GM18526 (cell line): ENCODE measurements around the gene CRIP3.

ENCODE experiments used
- POLR2A ChIP-seq: IDR thresholded peaks from 3 replicates; pipeline ENCODE4 v1.6.1; 2011; ENCODE audit not compliant: insufficient read length; ENCODE audit errors: extremely low read depth

Gene CRIP3

GRCh38 chr6:43271944-43272343 lies 36.7 kb downstream of the CRIP3 start:
- no peak for TF ChIP-seq POLR2A

GRCh38 chr6:43271103-43271815 lies 37.4 kb downstream of the CRIP3 start:
- no peak for TF ChIP-seq POLR2A

GRCh38 chr6:43269273-43270007 lies 39.2 kb downstream of the CRIP3 start:
- TF ChIP-seq POLR2A, result no peak

GRCh38 chr6:43268782-43269272 lies 39.8 kb downstream of the CRIP3 start:
- no peak for TF ChIP-seq POLR2A

GRCh38 chr6:43268355-43268700 lies 40.3 kb downstream of the CRIP3 start:
- no peak for TF ChIP-seq POLR2A

- TF ChIP-seq POLR2A, result no peak
Observed at GRCh38 chr6:43267619-43268354, 40.8 kb downstream of the CRIP3 start.

GRCh38 chr6:43265564-43265963 lies 43.1 kb downstream of the CRIP3 start:
- TF ChIP-seq POLR2A, result no peak

GRCh38 chr6:43264599-43265145 lies 44.0 kb downstream of the CRIP3 start:
- no peak for TF ChIP-seq POLR2A

GRCh38 chr6:43263314-43264178 lies 45.1 kb downstream of the CRIP3 start:
- TF ChIP-seq POLR2A, result no peak

GRCh38 chr6:43262780-43263313 lies 45.8 kb downstream of the CRIP3 start:
- no peak for TF ChIP-seq POLR2A

GRCh38 chr6:43262000-43262779 lies 46.4 kb downstream of the CRIP3 start:
- no peak for TF ChIP-seq POLR2A

GRCh38 chr6:43261198-43261597 lies 47.4 kb downstream of the CRIP3 start:
- no peak for TF ChIP-seq POLR2A

GRCh38 chr6:43260791-43261190 lies 47.8 kb downstream of the CRIP3 start:
- TF ChIP-seq POLR2A, result no peak

- no peak for TF ChIP-seq POLR2A
Observed at GRCh38 chr6:43258807-43259686, 49.6 kb downstream of the CRIP3 start.
